ENCODE results near the gene TRABD2B.

DNA sequence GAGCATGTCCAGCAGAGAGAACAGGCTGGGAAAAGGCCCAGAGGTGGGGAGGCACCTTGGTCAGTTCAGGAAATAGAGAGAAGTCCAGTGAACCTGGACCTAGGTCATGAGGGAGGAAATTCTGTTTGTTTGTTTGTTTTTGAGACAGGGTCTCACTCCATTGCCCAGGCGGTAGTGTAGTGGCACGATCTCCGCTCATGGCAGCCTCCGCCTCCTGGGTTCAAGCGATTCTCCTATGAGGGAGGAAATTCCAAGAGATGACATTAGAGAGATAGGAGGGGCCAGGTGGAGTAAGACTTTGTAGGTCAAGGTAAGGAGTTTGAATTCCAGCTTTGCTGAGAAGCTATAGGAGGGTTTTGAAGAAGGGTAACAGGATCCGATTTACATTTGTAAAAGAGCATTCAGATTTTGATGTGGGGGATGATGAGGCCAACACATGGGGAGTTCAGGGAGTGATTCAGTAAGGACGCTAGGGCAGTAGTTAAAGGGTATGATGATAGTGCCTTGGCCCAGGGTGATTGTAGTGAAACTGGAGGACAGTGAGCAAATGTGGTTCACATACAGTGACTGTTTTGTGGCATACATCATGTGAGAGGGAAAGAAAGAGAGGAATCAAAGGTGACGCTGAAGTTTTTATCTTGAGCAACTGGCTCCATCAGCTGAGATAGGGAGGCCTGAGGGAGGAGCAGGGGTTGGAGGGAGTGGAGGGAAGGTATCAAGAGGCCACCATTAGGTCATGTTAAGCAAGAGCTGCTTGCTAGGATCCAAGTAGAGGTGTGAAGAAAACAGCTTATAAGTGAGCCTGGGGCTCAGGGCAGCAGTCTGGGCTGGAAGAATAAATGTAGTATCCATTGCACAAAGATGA lies 8.3 kb upstream of the TRABD2B start:
- TF ChIP-seq, protein P1, sequence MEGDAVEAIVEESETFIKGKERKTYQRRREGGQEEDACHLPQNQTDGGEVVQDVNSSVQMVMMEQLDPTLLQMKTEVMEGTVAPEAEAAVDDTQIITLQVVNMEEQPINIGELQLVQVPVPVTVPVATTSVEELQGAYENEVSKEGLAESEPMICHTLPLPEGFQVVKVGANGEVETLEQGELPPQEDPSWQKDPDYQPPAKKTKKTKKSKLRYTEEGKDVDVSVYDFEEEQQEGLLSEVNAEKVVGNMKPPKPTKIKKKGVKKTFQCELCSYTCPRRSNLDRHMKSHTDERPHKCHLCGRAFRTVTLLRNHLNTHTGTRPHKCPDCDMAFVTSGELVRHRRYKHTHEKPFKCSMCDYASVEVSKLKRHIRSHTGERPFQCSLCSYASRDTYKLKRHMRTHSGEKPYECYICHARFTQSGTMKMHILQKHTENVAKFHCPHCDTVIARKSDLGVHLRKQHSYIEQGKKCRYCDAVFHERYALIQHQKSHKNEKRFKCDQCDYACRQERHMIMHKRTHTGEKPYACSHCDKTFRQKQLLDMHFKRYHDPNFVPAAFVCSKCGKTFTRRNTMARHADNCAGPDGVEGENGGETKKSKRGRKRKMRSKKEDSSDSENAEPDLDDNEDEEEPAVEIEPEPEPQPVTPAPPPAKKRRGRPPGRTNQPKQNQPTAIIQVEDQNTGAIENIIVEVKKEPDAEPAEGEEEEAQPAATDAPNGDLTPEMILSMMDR (IDR thresholded peaks at IDR 0.05; ENCODE audit: insufficient read depth, low read length, poor library complexity, severe bottlenecking): no peak
- no peak for TF ChIP-seq EZH2phosphoT487 (conservative IDR thresholded peaks at IDR 0.05; ENCODE audit: low read length)
